Medulla oblongata (tissue), 1 donor: Measurements from ENCODE around the gene FLG.
"Not testable (repeated sequence)": the region's sequence is repeated elsewhere in the genome, so short reads cannot be mapped to it uniquely, and the experiment has no call there.

ENCODE experiments used
- DNase-seq: peaks from one replicate; pipeline ENCODE4 v3.0.0-alpha.2; 2015; ENCODE audit errors: extremely low spot score

FLG gene

GRCh38 chr1:152256394-152256793 is 68.6 kb downstream of the FLG start:
- DNase-seq: not testable (repeated sequence)
